Testis (tissue), 3 donors: Measurements from ENCODE around the gene KRTAP5-11. TPM values are rescaled to one million over a fixed set of nuclear protein-coding genes. Genes with fewer than 3 reads are reported as not detected.
A peak's percentile ranks its signal among the peaks of the same experiment; 100 is the strongest.
"Not testable (repeated sequence)": the region's sequence is repeated elsewhere in the genome, so short reads cannot be mapped to it uniquely, and the experiment has no call there.

ENCODE experiments used
- DNase-seq: peaks from one replicate; pipeline ENCODE4 v3.0.0-alpha.2; 2019
- H3K27ac ChIP-seq, 2 donors: fragments of 200-600 bp; sonication (generic); one replicate each; pipeline ENCODE4 v1.5.1; 2019
- H3K27me3 ChIP-seq: fragments of 200-600 bp; sonication (generic); one replicate; pipeline ENCODE4 v1.5.1; 2019
- H3K36me3 ChIP-seq: fragments of 200-600 bp; sonication (generic); one replicate; pipeline ENCODE4 v1.5.1; 2017; ENCODE audit warnings: low read depth; ENCODE audit errors: missing control alignments
- H3K4me1 ChIP-seq: fragments of 200-600 bp; sonication (generic); one replicate; pipeline ENCODE4 v1.5.1; 2019
- H3K4me3 ChIP-seq, 2 donors: fragments of 200-600 bp; sonication (generic); one replicate each; pipeline ENCODE4 v1.5.1; 2017 to 2019
- H3K9me3 ChIP-seq: fragments of 200-600 bp; sonication (generic); one replicate; pipeline ENCODE4 v1.5.1; 2017
- CTCF ChIP-seq, 3 experiments: fragments of 450-650 bp in 2 of 3; fragments of 200-600 bp in 1 of 3; sonication (generic) in 1 of 3; IDR thresholded peaks; one replicate each; pipeline ENCODE4 v1.5.1; 2016 to 2019; ENCODE audit warnings: antibody characterized with exemption in 3 of 3, mild to moderate bottlenecking in 2 of 3, moderate library complexity in 1 of 3
- POLR2A ChIP-seq: fragments of 450-650 bp; IDR thresholded peaks from one replicate; pipeline ENCODE4 v1.6.1; 2017; ENCODE audit warnings: antibody characterized with exemption, mild to moderate bottlenecking, moderate library complexity
- WGBS, 2 donors: methylation state at CpG; one replicate each; pipeline ENCODE4 v1.1.5; 2018; 5-methylcytosine and 5-hydroxymethylcytosine counted together
- intact Hi-C: fragments of 100-400 bp; cut with DNase I; formaldehyde crosslinking; loops from one replicate; pipeline ENCODE4 v1.15.1; 2023; ENCODE audit warnings: low total_unique reads
- polyA plus RNA-seq: library from polyadenylated mRNA; stranded (reverse); fragments of 350-450 nt; fragmentation: Illumina TruSeq; extraction: RNeasy Lipid Tissue Mini Kit (QIAGEN cat#74804); gene quantifications from one replicate; pipeline ENCODE4 v1.2.3, GENCODE V29; 2014; ENCODE audit warnings: low read depth, low replicate concordance; ENCODE audit not compliant: insufficient read depth
- total RNA-seq, 2 donors: library from RNA; depleted of rRNA; stranded (reverse); fragments of >200 nt; gene quantifications; one replicate each; pipeline ENCODE4 v1.2.3, GENCODE V29; 2016

The KRTAP5-11 gene
- total and polyA plus RNA-seq, 3 donors from 2014 or later = not detected

GRCh38 chr11:71581826-71582225 lies 849 bp downstream of the KRTAP5-11 start:
- no peaks in the 10 kb centered on the region for H3K9me3 ChIP-seq
- no peaks in the 10 kb centered on the region for H3K36me3 ChIP-seq
- H3K4me1 ChIP-seq = no peaks in the 10 kb centered on the region
- H3K4me3 ChIP-seq = no peak overlapping the region
- intact Hi-C loops = no loop called here
- WGBS, 2 donors = 80 to 89% methylated on average over 4 of the region's 4 CpGs
- TF ChIP-seq POLR2A = no peak
- no peak for TF ChIP-seq CTCF (IDR thresholded peaks at IDR 0.05)
- DNase-seq = no peak
- no peak overlapping the region for H3K27ac ChIP-seq
- no peaks in the 10 kb centered on the region for H3K27me3 ChIP-seq

GRCh38 chr11:71580057-71581003 lies 2.3 kb downstream of the KRTAP5-11 start:
- intact Hi-C loops = no loop called here
- no peak for TF ChIP-seq POLR2A
- TF ChIP-seq CTCF (IDR thresholded peaks at IDR 0.05) = peak; percentile 59 to 75 (median 71)
- WGBS, 2 donors = 18 to 19% methylated on average over 8 of the region's 8 CpGs
- peak; percentile 89 for DNase-seq
- H3K27me3 ChIP-seq = no peaks in the 10 kb centered on the region
- H3K36me3 ChIP-seq = no peaks in the 10 kb centered on the region
- no peak overlapping the region for H3K4me3 ChIP-seq
- H3K27ac ChIP-seq = no peak overlapping the region
- no peaks in the 10 kb centered on the region for H3K4me1 ChIP-seq
- H3K9me3 ChIP-seq = no peaks in the 10 kb centered on the region

- H3K27me3 ChIP-seq, H3K4me1 ChIP-seq, DNase-seq, H3K27ac ChIP-seq, H3K4me3 ChIP-seq, intact Hi-C loops, H3K9me3 ChIP-seq, H3K36me3 ChIP-seq: not testable (repeated sequence)
- WGBS, 2 donors = 60 to 74% methylated on average over 6 to 7 of the region's 7 CpGs
Observed at GRCh38 chr11:71579513-71579912, 3.2 kb downstream of the KRTAP5-11 start.

- H3K9me3 ChIP-seq = no peaks in the 10 kb centered on the region
- TF ChIP-seq POLR2A = no peak
- TF ChIP-seq CTCF (IDR thresholded peaks at IDR 0.05) = no peak
- no peak for DNase-seq
- WGBS, 2 donors = 57 to 76% methylated on average over 7 of the region's 7 CpGs
- no peak overlapping the region for H3K27ac ChIP-seq
- no peaks in the 10 kb centered on the region for H3K27me3 ChIP-seq
- H3K4me3 ChIP-seq = no peak overlapping the region
- intact Hi-C loops = no loop called here
- no peaks in the 10 kb centered on the region for H3K36me3 ChIP-seq
- no peaks in the 10 kb centered on the region for H3K4me1 ChIP-seq
Observed at GRCh38 chr11:71577469-71578004, 5.1 kb downstream of the KRTAP5-11 start.

GRCh38 chr11:71576688-71577465 lies 5.8 kb downstream of the KRTAP5-11 start:
- 75% methylated on average over 17 to 34 of the region's 41 CpGs for WGBS, 2 donors
- H3K36me3 ChIP-seq, intact Hi-C loops, H3K4me3 ChIP-seq, H3K4me1 ChIP-seq, H3K27me3 ChIP-seq, H3K9me3 ChIP-seq, DNase-seq, H3K27ac ChIP-seq: not testable (repeated sequence)
